Psoas muscle (tissue), 8 donors: ENCODE measurements around the gene KCNF1. TPM values are rescaled to one million over a fixed set of nuclear protein-coding genes. Genes with fewer than 3 reads are reported as not detected.

Experiments
- ATAC-seq, 4 donors: fragments of 200-7000 bp; cut with Tn5 transposase; one replicate each; pipeline ENCODE4 v1.9.1; 2020; ENCODE audit warnings: moderate library complexity in 3 of 4, mild to moderate bottlenecking in 2 of 4
- DNase-seq, 2 donors: peaks; one replicate each; pipeline ENCODE4 v3.0.0-alpha.2; 2020
- H3K27ac ChIP-seq: fragments of 200-600 bp; one replicate; pipeline ENCODE4 v1.8.0; 2022
- H3K27me3 ChIP-seq, 3 donors: fragments of 200-600 bp in 1 of 3; one replicate each; pipeline versions ENCODE4 v1.6.1 to v1.8.0; 2013 to 2022; ENCODE audit warnings: low read length in 2 of 3, mild to moderate bottlenecking in 2 of 3, moderate library complexity in 1 of 3; ENCODE audit not compliant: insufficient read depth in 3 of 3
- H3K36me3 ChIP-seq, 2 donors: fragments of 200-600 bp in 1 of 2; one replicate each; pipeline versions ENCODE4 v1.6.1 to v1.8.0; 2013 to 2022; ENCODE audit warnings: low read depth in 1 of 2, mild to moderate bottlenecking in 1 of 2, moderate library complexity in 1 of 2; ENCODE audit not compliant: insufficient read depth in 1 of 2
- H3K4me1 ChIP-seq: fragments of 200-600 bp; one replicate; pipeline ENCODE4 v1.8.0; 2022
- H3K4me3 ChIP-seq: fragments of 200-600 bp; one replicate; pipeline ENCODE4 v1.8.0; 2022; ENCODE audit warnings: mild to moderate bottlenecking
- H3K9me3 ChIP-seq: fragments of 200-600 bp; one replicate; pipeline ENCODE4 v1.8.0; 2022
- CTCF ChIP-seq: fragments of 200-600 bp; IDR thresholded peaks from one replicate; pipeline ENCODE4 v1.8.0; 2022; ENCODE audit warnings: antibody characterized with exemption
- WGBS, 3 donors: extraction: QIAGEN DNeasy Blood & Tissue Kit; methylation state at CpG; one replicate each; pipeline versions ENCODE4 v1.1.6 to v1.1.7; 2013; 5-methylcytosine and 5-hydroxymethylcytosine counted together
- intact Hi-C, 2 donors: fragments of 100-400 bp; cut with DNase I; formaldehyde crosslinking; loops; one replicate each; pipeline versions ENCODE4 v1.11.0 to v1.14.2; 2022
- polyA plus RNA-seq, 3 donors: library from polyadenylated mRNA; stranded (reverse); fragments of 200-250 nt; gene quantifications; one replicate each; pipeline ENCODE4 v1.2.3, GENCODE V29; 2013
- total RNA-seq, 4 donors: library from RNA; stranded (reverse); fragmentation: NEBNext Ultra II Directional in 2 of 4; extraction: Animal tissue kit (Norgen Biotek cat#: 25700) in 2 of 4; gene quantifications; one replicate each; pipeline versions ENCODE4 v1.2.1 to v1.2.4, GENCODE V29; 2021 to 2023
- donor health status: healthy with polysubstance abuse.
- donor health status: DM: no; HTN: no; CAD: no; lungs with moderate emphysema.
- donor health status: Bipolar disorder and iron deficiency.
- donor health status: healthy.
- donor health status: DM: yes; HTN: yes; CAD: no.
- donor health status: DM: no; HTN: no; CAD: no.
- donor health status: DM: no; HTN: no; CAD: no.
- donor health status: DM: yes; HTN: yes; CAD: no.

KCNF1 gene
- total and polyA plus RNA-seq, 7 donors = 0.06 to 0.07 TPM; not detected in 5

GRCh38 chr2:10913501-10914271, 2.0 kb downstream of the KCNF1 start:
- Histone ChIP-seq H3K4me3 (no peak overlapping the region), H3K27me3 (peaks cover 0 to 38% (median 25%) of the 10 kb centered on the region in 3 donors), H3K4me1 (no peaks in the 10 kb centered on the region), H3K27ac (no peak overlapping the region), H3K9me3 (no peaks in the 10 kb centered on the region), H3K36me3 (no peaks in the 10 kb centered on the region)
- intact Hi-C loops = no loop called here
- ATAC-seq (peak in 1 of 4 donors; percentile 37), DNase-seq (no peak)
- WGBS, 3 donors = 82 to 86% (median 82%) methylated on average over 37 to 38 of the region's 38 CpGs
- TF ChIP-seq CTCF = no peak

DNA sequence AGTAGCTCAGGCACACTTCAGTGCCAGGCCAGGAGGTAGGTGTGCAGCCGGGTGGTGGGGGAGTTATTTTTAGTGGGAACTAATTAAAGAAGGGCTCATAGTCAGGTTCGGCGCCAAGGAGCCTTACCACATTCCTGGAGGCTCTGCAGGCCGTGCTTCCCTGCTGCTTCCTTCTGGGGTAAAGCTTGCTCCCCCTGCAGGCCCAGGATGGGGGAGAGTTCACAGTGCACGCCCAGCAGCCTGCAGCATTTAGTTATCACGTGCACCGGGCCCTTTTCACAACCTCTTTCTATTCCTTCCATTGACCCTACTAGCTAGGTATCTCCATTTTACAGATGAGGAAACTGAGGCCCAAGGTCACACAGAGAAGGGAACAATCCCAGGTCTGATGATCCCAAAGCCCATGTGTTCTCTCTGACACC, 2.5 kb downstream of the KCNF1 start:
- 28 to 45% (median 38%) methylated on average over 7 of the region's 7 CpGs for WGBS, 3 donors
- peak in 2 of 4 donors; percentile 70 to 71 for ATAC-seq
- no peak for DNase-seq
- H3K27ac ChIP-seq = no peak overlapping the region
- no peaks in the 10 kb centered on the region for H3K9me3 ChIP-seq
- no peaks in the 10 kb centered on the region for H3K4me1 ChIP-seq
- no peak overlapping the region for H3K4me3 ChIP-seq
- intact Hi-C loops = no loop called here
- TF ChIP-seq CTCF = no peak
- H3K36me3 ChIP-seq = no peaks in the 10 kb centered on the region
- H3K27me3 ChIP-seq = peaks cover 0 to 38% (median 25%) of the 10 kb centered on the region in 3 donors

GRCh38 chr2:10915236-10915635, 3.5 kb downstream of the KCNF1 start:
- DNase-seq (no peak), ATAC-seq (no peak)
- H3K4me3 ChIP-seq = no peak overlapping the region
- peaks cover 0 to 38% (median 25%) of the 10 kb centered on the region in 3 donors for H3K27me3 ChIP-seq
- intact Hi-C loops = no loop called here
- H3K4me1 ChIP-seq = no peaks in the 10 kb centered on the region
- no peaks in the 10 kb centered on the region for H3K9me3 ChIP-seq
- no peak overlapping the region for H3K27ac ChIP-seq
- no peak for TF ChIP-seq CTCF
- H3K36me3 ChIP-seq = no peaks in the 10 kb centered on the region
- 93 to 97% (median 95%) methylated on average over 7 of the region's 7 CpGs for WGBS, 3 donors

DNA sequence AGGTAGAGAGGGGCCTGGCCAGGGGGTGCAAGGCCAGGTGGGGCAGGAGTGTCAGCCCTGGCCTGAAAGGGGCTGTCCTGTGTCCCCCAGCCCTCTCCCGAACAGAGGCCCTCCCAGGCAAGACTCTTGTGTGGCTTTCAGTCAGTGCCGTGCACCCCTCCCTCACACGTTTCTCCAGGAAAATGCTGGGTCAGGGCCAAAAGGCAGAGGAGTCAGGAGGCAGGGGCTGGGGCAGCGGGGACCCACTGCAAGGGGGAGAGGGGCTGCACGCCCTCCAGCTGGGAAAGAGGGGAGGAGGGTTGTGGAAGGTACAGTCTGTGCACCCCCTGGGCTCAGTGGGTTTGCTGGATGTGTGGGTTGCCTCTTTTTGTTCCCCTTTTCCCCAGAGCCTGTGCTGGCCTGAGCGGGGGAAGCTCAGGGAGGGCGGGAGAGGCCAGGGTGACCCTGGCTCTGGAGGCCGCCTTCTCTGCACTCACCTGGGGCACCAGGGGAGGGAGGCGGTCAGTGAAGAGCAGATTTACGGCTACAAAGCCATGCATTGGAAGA, 4.1 kb downstream of the KCNF1 start:
- ATAC-seq = no peak
- H3K4me3 ChIP-seq = no peak overlapping the region

More for the DNA sequence above, 4.1 kb downstream of the KCNF1 start:
- no peak overlapping the region for H3K27ac ChIP-seq
- 86 to 92% (median 88%) methylated on average over 8 to 10 of the region's 10 CpGs for WGBS, 3 donors
- no peaks in the 10 kb centered on the region for H3K36me3 ChIP-seq
- no peak for DNase-seq
- H3K27me3 ChIP-seq = peaks cover 0 to 34% (median 25%) of the 10 kb centered on the region in 3 donors
- TF ChIP-seq CTCF = no peak
- intact Hi-C loops = no loop called here
- H3K4me1 ChIP-seq = no peaks in the 10 kb centered on the region
- no peaks in the 10 kb centered on the region for H3K9me3 ChIP-seq
